PC-9 (cell line): ENCODE results near the gene CLC.

Experiments
- EZH2 ChIP-seq: fragments of 200-600 bp; sonication (generic); IDR thresholded peaks from 2 replicates; pipeline ENCODE4 v1.8.0; 2017; ENCODE audit warnings: antibody characterized with exemption, low read depth
- TF ChIP-seq, protein P1 (sequence below): fragments of 200-600 bp; sonication (generic); conservative IDR thresholded peaks from 2 replicates; pipeline ENCODE4 v1.6.1; 2017; ENCODE audit warnings: mixed run types, antibody characterized with exemption, mild to moderate bottlenecking, moderate library complexity

DNA sequence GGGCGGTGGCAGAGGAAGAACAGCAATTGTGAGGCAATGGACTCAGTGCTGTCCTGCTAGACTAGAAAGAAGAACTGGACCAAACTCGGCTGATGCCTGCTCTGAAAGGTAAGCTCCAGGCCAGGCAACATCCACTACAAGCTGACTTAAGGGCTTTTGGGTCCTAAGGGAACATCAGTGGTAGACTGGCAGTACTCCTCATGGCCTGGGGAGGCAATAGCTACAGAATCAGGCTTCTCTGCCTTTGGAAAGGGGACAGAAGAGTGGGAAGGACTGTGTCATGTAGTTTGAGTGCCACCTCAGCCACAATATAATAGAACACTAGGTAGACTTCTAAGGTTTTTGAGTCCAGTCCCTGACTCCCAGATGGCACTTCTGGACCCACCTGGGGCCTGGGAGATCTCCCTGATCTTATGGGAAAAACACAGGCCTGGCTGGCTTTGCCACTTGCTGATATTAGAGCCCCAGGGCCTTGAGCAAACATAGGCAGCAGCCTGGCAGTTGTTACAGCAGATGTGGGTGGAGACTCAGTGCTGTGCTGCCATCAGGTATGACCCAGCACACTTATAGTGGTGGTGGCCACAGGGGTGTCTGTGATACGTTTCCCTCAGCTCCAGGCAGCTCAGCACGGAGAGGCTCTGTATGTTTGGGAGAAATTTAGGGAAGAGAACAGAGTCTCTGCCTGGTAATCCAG is 9.2 kb upstream of the CLC start:
- TF ChIP-seq, protein P1, sequence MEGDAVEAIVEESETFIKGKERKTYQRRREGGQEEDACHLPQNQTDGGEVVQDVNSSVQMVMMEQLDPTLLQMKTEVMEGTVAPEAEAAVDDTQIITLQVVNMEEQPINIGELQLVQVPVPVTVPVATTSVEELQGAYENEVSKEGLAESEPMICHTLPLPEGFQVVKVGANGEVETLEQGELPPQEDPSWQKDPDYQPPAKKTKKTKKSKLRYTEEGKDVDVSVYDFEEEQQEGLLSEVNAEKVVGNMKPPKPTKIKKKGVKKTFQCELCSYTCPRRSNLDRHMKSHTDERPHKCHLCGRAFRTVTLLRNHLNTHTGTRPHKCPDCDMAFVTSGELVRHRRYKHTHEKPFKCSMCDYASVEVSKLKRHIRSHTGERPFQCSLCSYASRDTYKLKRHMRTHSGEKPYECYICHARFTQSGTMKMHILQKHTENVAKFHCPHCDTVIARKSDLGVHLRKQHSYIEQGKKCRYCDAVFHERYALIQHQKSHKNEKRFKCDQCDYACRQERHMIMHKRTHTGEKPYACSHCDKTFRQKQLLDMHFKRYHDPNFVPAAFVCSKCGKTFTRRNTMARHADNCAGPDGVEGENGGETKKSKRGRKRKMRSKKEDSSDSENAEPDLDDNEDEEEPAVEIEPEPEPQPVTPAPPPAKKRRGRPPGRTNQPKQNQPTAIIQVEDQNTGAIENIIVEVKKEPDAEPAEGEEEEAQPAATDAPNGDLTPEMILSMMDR = no peak
- TF ChIP-seq EZH2 = no peak
